GM12892 (cell line): ENCODE measurements around the gene SMURF2. TPM values are rescaled to one million over a fixed set of nuclear protein-coding genes. Genes with fewer than 3 reads are reported as not detected.
A peak's percentile ranks its signal among the peaks of the same experiment; 100 is the strongest.

Source experiments
- DNase-seq: peaks from one replicate; pipeline ENCODE4 v3.0.0; 2011; ENCODE audit not compliant: insufficient read length
- FAIRE-seq: peaks from 2 replicates; lab custom pipeline; 2011; peaks lifted over from hg19 to GRCh38; lab: Jason Lieb, UNC
- POLR2A ChIP-seq: IDR thresholded peaks from 2 replicates; pipeline ENCODE4 v1.6.1; 2011; ENCODE audit warnings: low read depth, low read length, control low read depth
- POLR2AphosphoS5 ChIP-seq: IDR thresholded peaks from 2 replicates; pipeline ENCODE4 v1.6.1; 2011; ENCODE audit warnings: low read depth, low read length, control low read depth
- TAF1 ChIP-seq: IDR thresholded peaks from 2 replicates; pipeline ENCODE4 v1.6.1; 2011; ENCODE audit warnings: low read depth, mild to moderate bottlenecking, control low read depth, low read length, borderline replicate concordance
- polyA plus RNA-seq: library from polyadenylated mRNA; unstranded; fragments of >200 nt; gene quantifications from one replicate; pipeline ENCODE4 v1.2.1, GENCODE V29; 2012; ENCODE audit warnings: missing spikeins, inconsistent platforms; ENCODE audit not compliant: missing spikeins

The SMURF2 gene
- polyA plus RNA-seq, result 5.1 TPM

- FAIRE-seq (peak; percentile 68), DNase-seq (peak; percentile 83)
- TF ChIP-seq POLR2A (peak; percentile 81; the same call in 1 of the 2 replicates), POLR2AphosphoS5 (peak; percentile 70; the same call in 1 of the 2 replicates), TAF1 (peak; percentile 57; the same call in 1 of the 2 replicates)
Observed at GRCh38 chr17:64661976-64662773, at the start of gene SMURF2. SMURF2 (minus strand) TSS chr17:64662307; CDS start chr17:64661880, 427 bp downstream.

DNA sequence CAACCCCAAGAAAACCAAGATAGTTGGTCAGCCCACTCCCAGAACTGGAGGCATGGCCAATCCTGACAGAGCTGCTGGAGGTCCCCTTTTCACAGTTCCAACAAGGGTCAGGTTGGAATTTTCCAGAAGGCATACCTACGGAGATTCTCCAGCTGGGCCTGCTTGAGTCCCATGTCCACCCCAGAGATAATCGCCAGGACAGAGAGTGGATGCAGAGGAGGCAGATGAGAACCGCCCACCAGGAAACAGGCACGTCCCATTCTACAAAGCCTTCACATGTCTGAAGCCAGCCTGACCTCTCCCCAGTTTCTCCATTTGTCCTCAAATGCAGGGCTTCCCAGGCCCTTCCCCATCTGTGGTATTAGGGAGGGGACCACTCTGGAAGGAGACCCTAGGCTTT is 47.4 kb upstream of the SMURF2 start:
- DNase-seq (no peak), FAIRE-seq (no peak)
- no peak for TF ChIP-seq POLR2AphosphoS5
- TF ChIP-seq TAF1, result no peak
- TF ChIP-seq POLR2A, result no peak

DNA sequence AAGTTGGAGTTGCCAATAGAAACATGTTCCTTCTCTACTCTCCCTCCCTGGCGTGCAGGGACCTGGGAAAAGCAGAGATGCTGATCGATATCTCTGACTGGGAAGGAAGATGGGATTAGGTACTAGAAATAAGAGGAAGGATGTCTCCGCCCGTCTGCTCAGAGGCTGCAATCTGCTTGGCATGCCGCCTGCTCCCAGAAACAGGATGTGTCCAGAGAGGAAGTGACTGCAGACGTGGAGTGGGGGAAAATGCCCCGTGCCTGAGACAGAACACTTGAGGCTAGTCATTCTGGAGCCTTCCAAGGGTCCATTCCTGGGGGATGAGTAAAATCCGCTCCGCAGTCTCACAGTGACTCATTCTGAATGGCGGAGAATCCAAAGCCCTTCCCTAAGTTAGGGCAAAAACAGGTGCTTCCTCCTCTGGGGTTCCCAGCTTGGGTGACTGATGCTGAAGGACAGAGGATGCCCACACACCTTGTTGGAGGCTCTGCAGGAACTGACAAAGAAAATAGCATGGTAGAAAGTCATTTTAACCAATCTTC is 45.0 kb upstream of the SMURF2 start:
- DNase-seq, result no peak
- FAIRE-seq, result no peak
- no peak for TF ChIP-seq POLR2AphosphoS5
- no peak for TF ChIP-seq POLR2A
- TF ChIP-seq TAF1, result no peak

DNA sequence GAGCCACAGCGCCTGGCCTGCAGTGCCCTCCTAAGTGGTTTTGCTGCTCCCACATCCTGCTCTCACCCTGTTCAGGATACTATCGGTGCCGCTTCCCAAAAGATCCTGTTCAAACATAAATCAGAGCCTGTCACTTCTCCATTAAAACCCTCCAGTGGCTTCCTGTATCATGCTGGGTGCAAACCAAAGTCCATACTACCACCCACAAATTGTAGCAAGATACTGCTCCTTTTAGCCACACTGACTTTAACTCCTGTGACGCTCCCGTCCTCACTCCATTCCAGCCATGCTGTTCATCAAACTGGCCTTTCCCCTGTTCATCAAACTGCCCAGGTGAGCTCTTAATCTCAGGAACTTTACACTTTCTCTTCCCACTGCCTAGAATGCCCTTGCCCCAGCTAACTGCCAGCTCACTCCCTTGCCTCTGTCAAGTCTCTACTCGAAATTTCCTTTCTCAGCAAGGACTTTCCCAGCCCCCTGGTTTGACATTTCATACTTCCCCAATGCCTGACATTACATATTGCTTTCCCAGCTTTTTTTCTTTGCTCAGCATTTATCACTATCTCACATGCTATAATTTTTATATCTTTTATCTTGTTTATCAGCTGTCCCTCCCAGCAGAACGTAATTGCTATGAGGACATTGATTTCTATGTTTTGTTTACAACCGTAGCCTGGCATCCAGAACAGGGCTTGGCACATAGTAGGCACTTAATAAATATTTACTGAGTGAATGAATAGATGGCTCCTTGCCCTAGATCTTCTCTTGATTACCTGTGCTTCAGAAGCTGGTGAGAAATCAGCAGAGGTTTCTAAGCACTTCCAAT is 44.3 kb upstream of the SMURF2 start:
- no peak for TF ChIP-seq POLR2AphosphoS5
- no peak for TF ChIP-seq POLR2A
- TF ChIP-seq TAF1, result no peak
- DNase-seq (no peak), FAIRE-seq (no peak)

GRCh38 chr17:64702815-64703214 is 40.7 kb upstream of the SMURF2 start:
- no peak for DNase-seq
- FAIRE-seq, result no peak
- no peak for TF ChIP-seq TAF1
- no peak for TF ChIP-seq POLR2AphosphoS5
- no peak for TF ChIP-seq POLR2A

- FAIRE-seq (no peak), DNase-seq (no peak)
- TF ChIP-seq POLR2A, result no peak
- TF ChIP-seq POLR2AphosphoS5, result no peak
- TF ChIP-seq TAF1, result no peak
Observed at GRCh38 chr17:64698725-64699124, 36.6 kb upstream of the SMURF2 start.

DNA sequence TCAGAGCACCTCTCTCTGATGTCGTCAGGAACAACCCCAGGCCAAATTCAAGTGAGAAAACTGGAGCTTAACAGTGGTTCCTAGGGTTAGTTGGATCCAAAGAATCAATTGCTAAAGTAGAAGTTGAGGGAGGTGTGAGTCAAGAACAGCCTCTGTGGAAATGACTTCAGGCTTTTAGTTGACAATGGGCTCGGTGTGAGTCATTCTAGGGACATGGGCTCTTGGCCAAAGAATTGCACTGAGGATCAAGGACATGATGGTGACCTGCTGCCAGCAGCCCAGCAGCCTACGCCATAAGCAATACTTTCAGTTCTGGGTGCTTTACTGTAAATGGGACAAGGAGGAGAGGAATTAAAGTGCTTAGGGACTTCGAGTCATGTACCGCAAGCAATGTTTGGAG is 32.1 kb upstream of the SMURF2 start:
- FAIRE-seq (no peak), DNase-seq (no peak)

GRCh38 chr17:64692187-64692586 is 30.1 kb upstream of the SMURF2 start:
- no peak for FAIRE-seq
- TF ChIP-seq TAF1 (no peak), POLR2A (no peak), POLR2AphosphoS5 (no peak)
- DNase-seq, result no peak

More for the DNA sequence above, 32.1 kb upstream of the SMURF2 start:
- TF ChIP-seq TAF1 (no peak), POLR2A (no peak), POLR2AphosphoS5 (no peak)

GRCh38 chr17:64689106-64689505 is 27.0 kb upstream of the SMURF2 start:
- FAIRE-seq, result no peak
- DNase-seq, result no peak
- TF ChIP-seq TAF1, result no peak
- no peak for TF ChIP-seq POLR2A
- no peak for TF ChIP-seq POLR2AphosphoS5

DNA sequence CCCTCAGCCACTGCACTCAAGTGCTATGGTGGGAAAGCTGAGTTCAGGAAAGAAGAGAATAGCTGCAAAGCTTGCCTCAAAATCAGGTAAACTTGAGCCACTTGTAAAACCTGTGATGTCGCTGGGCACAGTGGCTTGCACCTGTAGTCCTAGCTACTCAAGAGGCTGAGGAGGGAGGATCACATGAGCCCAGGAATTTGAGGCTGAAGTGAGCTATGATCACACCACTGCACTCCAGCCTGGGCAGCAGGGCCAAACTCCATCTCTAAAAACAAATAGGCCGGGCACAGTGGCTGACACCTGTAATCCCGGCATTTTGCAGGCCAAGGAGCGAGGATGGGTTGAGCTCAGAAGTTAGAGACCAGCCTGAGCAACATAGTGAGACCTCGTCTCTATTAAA is 26.4 kb upstream of the SMURF2 start:
- TF ChIP-seq TAF1 (no peak), POLR2A (no peak), POLR2AphosphoS5 (no peak)
- FAIRE-seq (no peak), DNase-seq (no peak)

DNA sequence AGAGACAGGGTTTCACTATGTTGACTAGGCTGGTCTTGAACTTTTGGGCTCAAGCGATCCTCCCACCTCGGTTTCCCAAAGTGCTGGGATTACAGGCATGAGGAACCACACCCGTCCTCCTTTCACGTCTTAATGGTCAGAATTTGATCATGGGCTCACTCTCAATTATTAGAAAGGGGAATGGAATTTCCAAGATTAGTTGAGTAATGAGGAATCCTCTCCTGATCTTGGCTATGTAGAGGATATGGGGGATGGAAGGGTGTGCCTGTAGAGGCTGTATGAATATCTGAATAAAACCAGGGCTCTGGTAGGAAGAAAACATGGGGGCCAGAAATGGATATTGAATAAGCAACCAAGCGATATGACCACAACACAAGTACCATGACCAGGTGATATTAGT is 25.9 kb upstream of the SMURF2 start:
- FAIRE-seq (no peak), DNase-seq (no peak)
- no peak for TF ChIP-seq POLR2AphosphoS5
- TF ChIP-seq POLR2A, result no peak
